HG03159 (cell line): ENCODE measurements around the gene TFAP2D.

Experiments used
- ATAC-seq: cut with Tn5 transposase; IDR thresholded peaks from one replicate; pipeline ENCODE4 v1.9.1; 2021; ENCODE audit warnings: mild to moderate bottlenecking, moderate library complexity; ENCODE audit not compliant: unreplicated experiment

The TFAP2D gene

DNA sequence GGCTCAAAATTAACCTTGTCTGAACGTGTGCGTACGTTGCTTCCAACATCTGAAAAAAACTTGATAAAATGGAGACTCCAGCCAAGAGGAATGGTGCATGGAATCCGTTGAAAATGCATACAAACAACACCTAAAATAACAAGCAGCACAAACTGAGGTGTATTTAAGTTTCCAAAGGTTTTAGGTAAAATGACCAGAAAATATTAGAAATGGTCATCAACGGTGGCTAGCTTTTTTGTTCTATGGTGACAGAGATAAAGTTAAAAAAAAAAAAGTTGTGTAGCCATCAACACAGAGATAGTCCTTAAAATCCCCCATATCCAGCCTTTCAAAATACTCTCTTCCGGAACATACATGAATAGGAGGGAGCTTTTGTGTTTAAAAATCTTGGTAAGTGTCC lies 104.7 kb downstream of the TFAP2D start:
- ATAC-seq, result no peak

DNA sequence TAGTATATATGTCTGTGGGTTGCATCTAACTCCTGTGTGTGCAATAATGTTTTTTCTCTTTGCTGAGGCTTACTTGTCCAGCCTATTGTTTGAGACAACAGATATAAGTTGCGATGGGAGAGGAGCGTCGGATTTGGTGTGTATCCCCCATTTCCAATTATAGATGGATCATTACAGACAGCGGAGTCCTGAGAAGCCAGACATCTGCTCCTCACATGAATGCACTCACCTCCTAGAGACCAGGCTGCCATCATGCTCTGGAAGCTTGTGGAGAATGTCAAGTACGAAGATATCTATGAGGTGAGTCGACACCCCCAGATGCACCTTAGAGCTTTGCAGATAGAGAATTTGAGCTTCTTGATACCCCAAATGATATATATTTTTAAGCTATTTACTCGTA lies 105.3 kb downstream of the TFAP2D start, which contains the start of gene TFAP2B:
TFAP2B (plus strand) TSS at position 199 of the 400 bp plus-strand sequence; CDS start at position 220, 21 bp downstream.
- ATAC-seq, result no peak

DNA sequence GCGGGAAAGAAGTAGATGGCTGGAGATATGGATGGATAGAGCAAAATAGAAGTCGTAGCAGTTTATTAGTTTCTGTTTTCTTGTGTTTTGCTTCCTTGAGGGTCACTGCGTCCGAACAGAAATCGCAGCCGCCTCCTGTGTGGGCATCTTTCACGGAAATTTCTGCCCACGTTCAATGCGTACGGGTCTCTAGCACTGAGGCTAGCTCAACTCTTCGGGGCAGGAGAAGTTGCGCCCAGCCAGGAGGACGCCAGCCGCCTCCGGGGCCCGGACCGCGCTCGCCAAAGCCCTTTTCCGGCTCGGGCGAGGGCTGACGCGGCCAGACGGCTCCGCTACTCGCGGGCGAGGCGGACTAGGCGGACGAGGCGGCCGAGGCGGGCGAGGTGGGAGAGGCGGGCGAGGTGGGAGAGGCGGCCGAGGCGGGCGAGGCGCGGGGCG lies 106.2 kb downstream of the TFAP2D start:
- ATAC-seq, result no peak

DNA sequence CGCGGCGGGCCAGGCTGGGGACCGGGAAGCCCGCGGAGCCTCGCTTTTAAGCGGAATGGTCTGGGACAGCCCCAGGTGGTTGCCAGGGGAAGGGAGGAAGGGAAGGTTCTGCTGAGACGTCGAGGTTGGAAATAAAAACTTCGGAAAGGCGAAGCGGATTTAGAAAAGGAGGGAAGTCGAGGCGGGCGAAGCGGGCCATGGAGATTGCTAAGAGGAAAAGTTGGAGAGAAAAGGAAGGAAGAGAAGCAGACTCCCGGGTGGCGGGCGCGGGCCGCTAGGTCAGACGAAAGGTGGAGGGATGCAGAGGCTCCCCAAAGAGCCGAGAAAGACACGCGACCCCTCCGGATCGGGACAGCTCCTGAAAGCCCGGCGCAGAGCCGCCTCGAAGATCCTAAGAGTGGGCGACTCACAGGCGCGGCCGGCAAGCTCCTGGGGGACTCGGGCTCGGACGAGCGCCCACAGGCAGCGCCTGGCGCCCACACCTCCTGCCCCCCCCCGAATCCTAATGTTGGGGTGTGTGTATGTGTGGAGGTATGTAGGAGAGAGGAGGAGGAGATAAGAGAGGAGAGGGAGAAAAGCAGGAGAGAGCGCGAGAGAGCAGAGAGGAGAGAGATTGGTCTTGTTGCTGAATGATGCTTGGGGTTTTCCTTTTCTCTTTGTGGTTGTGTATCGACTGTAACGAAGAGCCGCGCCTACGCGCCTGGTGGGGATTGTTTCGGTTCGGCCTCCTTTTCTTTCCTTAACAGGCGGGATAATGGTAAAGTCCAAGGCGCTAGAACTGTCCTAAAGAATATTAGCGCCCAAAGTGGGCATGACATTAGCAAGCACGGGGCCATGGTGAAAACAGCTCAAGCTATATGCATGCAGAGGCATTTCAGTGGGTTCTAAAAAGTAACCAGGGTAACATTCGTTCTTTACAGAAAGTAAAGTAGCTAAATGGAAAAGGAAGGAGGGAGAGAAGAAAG lies 106.9 kb downstream of the TFAP2D start:
- ATAC-seq, result no peak

DNA sequence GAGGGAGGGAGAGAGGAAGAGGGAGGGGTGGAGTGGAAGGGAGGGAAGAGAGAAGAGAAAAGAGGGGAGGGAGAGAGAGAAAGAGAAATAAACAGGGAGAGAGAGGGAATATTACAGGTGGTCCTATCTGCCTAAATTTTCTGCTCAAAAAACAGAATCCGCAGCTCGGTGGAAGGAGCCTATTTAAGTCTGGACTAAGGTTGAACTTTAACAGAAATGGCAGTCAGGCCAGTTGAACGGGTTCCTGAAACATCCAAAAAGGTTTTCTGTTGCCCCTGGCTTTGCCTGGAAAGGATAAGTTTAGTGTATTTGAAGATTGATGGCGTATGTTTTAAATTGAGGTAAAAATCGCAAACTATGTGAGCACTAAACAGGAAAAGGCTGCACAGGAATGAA lies 107.5 kb downstream of the TFAP2D start:
- ATAC-seq, result no peak

DNA sequence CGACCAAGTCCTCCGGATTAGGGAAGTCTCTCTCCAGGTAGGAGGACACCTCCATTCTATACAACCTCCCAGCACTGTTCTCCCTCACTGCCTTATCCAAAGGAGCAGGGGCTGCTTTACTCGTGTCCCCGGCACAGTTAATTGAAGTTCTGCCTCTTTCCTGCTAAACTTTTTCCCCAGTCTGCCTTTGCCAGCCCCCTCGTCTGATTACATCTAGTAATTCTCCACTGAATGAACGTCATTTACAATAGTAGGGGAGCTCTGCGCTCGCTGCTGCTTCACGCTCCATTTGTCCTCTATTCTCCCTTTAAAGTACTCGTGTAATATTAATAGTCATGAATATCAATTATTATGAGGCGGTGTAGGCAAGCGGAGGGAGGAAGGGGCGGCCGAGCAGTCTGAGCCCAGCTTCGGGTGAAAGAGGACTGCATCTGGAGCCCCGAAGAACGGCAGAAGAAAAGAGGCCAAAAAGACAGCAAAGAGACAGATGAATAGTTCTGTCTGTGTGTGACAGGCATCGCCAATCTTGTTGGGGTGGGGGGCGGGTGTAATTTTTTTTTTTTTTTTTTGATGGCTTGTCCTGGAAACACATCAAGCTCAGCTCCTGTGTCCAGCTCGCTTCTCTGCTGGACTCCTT lies 108.2 kb downstream of the TFAP2D start:
- no peak for ATAC-seq

DNA sequence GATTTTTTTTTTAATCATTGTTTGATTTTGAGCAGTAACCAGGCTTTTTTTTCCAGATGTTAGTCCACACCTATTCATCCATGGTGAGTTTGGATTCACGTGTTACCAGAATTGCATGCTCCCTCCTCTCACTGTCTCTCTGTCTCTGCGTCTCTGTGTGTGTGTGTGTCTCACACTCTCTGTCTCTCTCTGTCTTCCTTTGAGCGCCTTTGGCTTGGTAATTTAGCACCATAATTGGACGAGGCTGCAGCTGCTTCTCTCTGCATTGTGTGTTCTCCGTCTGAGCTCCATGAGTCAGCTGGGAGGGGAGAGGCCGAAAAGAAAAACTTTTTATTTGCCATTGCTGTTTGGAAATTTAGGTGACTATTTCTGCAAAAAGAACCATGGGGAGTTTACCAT lies 108.8 kb downstream of the TFAP2D start:
- ATAC-seq, result no peak
